ENCODE measurements around the gene CHST1.

The CHST1 gene

GRCh38 chr11:45599161-45599943, 66.1 kb downstream of the CHST1 start:
- H3K9me3 ChIP-seq (ENCODE audit: low read length), result no peaks in the 10 kb centered on the region
- H4K20me1 ChIP-seq (ENCODE audit: insufficient read depth, low read length), result no peaks in the 10 kb centered on the region
- H3K9me2 ChIP-seq (ENCODE audit: low read depth, low read length), result no peaks in the 10 kb centered on the region

More at GRCh38 chr11:45599161-45599943, 66.1 kb downstream of the CHST1 start:
- H3K4me3 ChIP-seq (ENCODE audit: low read depth, low read length, poor library complexity, severe bottlenecking), result no peak overlapping the region
- no peaks in the 10 kb centered on the region for H3F3A ChIP-seq (ENCODE audit: insufficient read depth, low read length)
- H3K27ac ChIP-seq (ENCODE audit: low read depth, low read length, poor library complexity, severe bottlenecking), result no peak overlapping the region
- no peak overlapping the region for H3K4me2 ChIP-seq (ENCODE audit: low read length)
- no peaks in the 10 kb centered on the region for H3K79me2 ChIP-seq (ENCODE audit: insufficient read depth, low read length)
- no peaks in the 10 kb centered on the region for H3K4me1 ChIP-seq (ENCODE audit: insufficient read depth, low read length, severe bottlenecking)
- no peak overlapping the region for H3K9ac ChIP-seq (ENCODE audit: low read length)
- H3K36me3 ChIP-seq (ENCODE audit: insufficient read depth, low read length), result no peaks in the 10 kb centered on the region
- no peaks in the 10 kb centered on the region; the same call in 1 of the 2 replicates for H3K27me3 ChIP-seq (ENCODE audit: insufficient read depth, low read length)
- H2AFZ ChIP-seq (ENCODE audit: low read length), result no peak overlapping the region
- TF ChIP-seq EZH2 (IDR thresholded peaks at IDR 0.05; ENCODE audit: borderline replicate concordance, low read length) (no peak), CTCF (IDR thresholded peaks at IDR 0.05; ENCODE audit: low read length) (no peak)

All from OCI-LY1 (cell line).